ENCODE data around the gene TIAM2. TPM values are rescaled to one million over a fixed set of nuclear protein-coding genes. Genes with fewer than 3 reads are reported as not detected.

The TIAM2 gene
- total RNA-seq, 8 experiments from 2014 or later = 5.2 to 34.7 (median 10.7) TPM

GRCh38 chr6:155143029-155143577 is 148.0 kb downstream of the TIAM2 start:
- in situ Hi-C loops (cut with MboI; ENCODE audit: low pct_unique_long_range_greater_than_20kb in 2 of 9, low sequenced_read_pairs in 9 of 9, unreplicated experiment in 9 of 9) = no loop called here
- 4 to 57% (median 28%) methylated on average over 1 to 4 of the region's 4 CpGs; no CpG with 5 or more reads in 1 of the 10 experiments for WGBS, 10 experiments
- Histone ChIP-seq H3K27ac (no peak overlapping the region), H3K4me3 (no peak overlapping the region), H3K4me1 (replicated peaks in 1 of 2) (peaks cover 33 to 37% of the 10 kb centered on the region in 2 donors)
- peak in 3 of 8 experiments; percentile 32 to 36 (median 34) for ATAC-seq (replicated peaks in 6 of 8)

GRCh38 chr6:155143578-155144106 is 148.5 kb downstream of the TIAM2 start:
- 57 to 100% (median 89%) methylated on average over 1 to 7 of the region's 7 CpGs; no CpG with 5 or more reads in 1 of the 10 experiments for WGBS, 10 experiments
- Histone ChIP-seq H3K4me1 (replicated peaks in 1 of 2) (peaks cover 33 to 37% of the 10 kb centered on the region in 2 donors), H3K27ac (no peak overlapping the region), H3K4me3 (no peak overlapping the region)
- in situ Hi-C loops (cut with MboI; ENCODE audit: low pct_unique_long_range_greater_than_20kb in 2 of 9, low sequenced_read_pairs in 9 of 9, unreplicated experiment in 9 of 9) = no loop called here
- ATAC-seq (replicated peaks in 6 of 8) = peak in 2 of 8 experiments; percentile 15 to 21

GRCh38 chr6:155146205-155146604 is 151.1 kb downstream of the TIAM2 start:
- Histone ChIP-seq H3K4me1 (replicated peaks in 1 of 2) (peaks cover 23 to 25% of the 10 kb centered on the region in 2 donors), H3K27ac (no peak overlapping the region), H3K4me3 (no peak overlapping the region)
- in situ Hi-C loops (cut with MboI; ENCODE audit: low pct_unique_long_range_greater_than_20kb in 2 of 9, low sequenced_read_pairs in 9 of 9, unreplicated experiment in 9 of 9) = no loop called here
- no peak for ATAC-seq (replicated peaks in 6 of 8)
- WGBS, 10 experiments = 88 to 100% (median 94%) methylated on average over 1 to 4 of the region's 4 CpGs; no CpG with 5 or more reads in 3 of the 10 experiments

- in situ Hi-C loops (cut with MboI; ENCODE audit: low pct_unique_long_range_greater_than_20kb in 2 of 9, low sequenced_read_pairs in 9 of 9, unreplicated experiment in 9 of 9) = no loop called here
- H3K27ac ChIP-seq = no peak overlapping the region
- WGBS, 10 experiments = 7 to 97% (median 89%) methylated on average over 2 to 7 of the region's 7 CpGs; no CpG with 5 or more reads in 2 of the 10 experiments
- H3K4me3 ChIP-seq = no peak overlapping the region
- peaks cover 6% of the 10 kb centered on the region in 2 donors for H3K4me1 ChIP-seq (replicated peaks in 1 of 2)
- no peak for ATAC-seq (replicated peaks in 6 of 8)
These were observed 153.0 kb downstream of the TIAM2 start for GRCh38 chr6:155147958-155148663.

- Histone ChIP-seq H3K4me1 (replicated peaks in 1 of 2) (peaks cover 12% of the 10 kb centered on the region in 2 donors), H3K27ac (no peak overlapping the region), H3K4me3 (no peak overlapping the region)
- 86 to 100% (median 91%) methylated on average over 1 to 9 of the region's 9 CpGs for WGBS, 10 experiments
- in situ Hi-C loops (cut with MboI; ENCODE audit: low pct_unique_long_range_greater_than_20kb in 2 of 9, low sequenced_read_pairs in 9 of 9, unreplicated experiment in 9 of 9) = loop anchor here in 3 of 9 experiments (25.0 kb wide), 1 partner anchor 214 kb away; no protein-coding TSS in a partner anchor
- no peak for ATAC-seq (replicated peaks in 6 of 8)
These were observed 156.0 kb downstream of the TIAM2 start for GRCh38 chr6:155150967-155151671.

GRCh38 chr6:155152211-155153076 is 157.3 kb downstream of the TIAM2 start:
- peak in 2 of 8 experiments; percentile 28 to 48 for ATAC-seq (replicated peaks in 6 of 8)
- WGBS, 10 experiments = 60 to 86% (median 80%) methylated on average over 1 to 8 of the region's 11 CpGs; no CpG with 5 or more reads in 5 of the 10 experiments
- peaks cover 12% of the 10 kb centered on the region in 2 donors for H3K4me1 ChIP-seq (replicated peaks in 1 of 2)
- H3K4me3 ChIP-seq = no peak overlapping the region
- in situ Hi-C loops (cut with MboI; ENCODE audit: low pct_unique_long_range_greater_than_20kb in 2 of 9, low sequenced_read_pairs in 9 of 9, unreplicated experiment in 9 of 9) = loop anchor here in 3 of 9 experiments (25.0 kb wide), 1 partner anchor 215 kb away; no protein-coding TSS in a partner anchor
- no peak overlapping the region for H3K27ac ChIP-seq

- Histone ChIP-seq H3K4me1 (replicated peaks in 1 of 2) (peaks cover 6 to 8% of the 10 kb centered on the region in 2 donors), H3K27ac (peak overlapping the region in 1 of 2 donors; percentile 5), H3K4me3 (no peak overlapping the region)
- in situ Hi-C loops (cut with MboI; ENCODE audit: low pct_unique_long_range_greater_than_20kb in 2 of 9, low sequenced_read_pairs in 9 of 9, unreplicated experiment in 9 of 9) = loop anchor here in 3 of 9 experiments (25.0 kb wide), 1 partner anchor 217 kb away; no protein-coding TSS in a partner anchor
- WGBS, 10 experiments = 3 to 86% (median 67%) methylated on average over 1 to 11 of the region's 11 CpGs; no CpG with 5 or more reads in 1 of the 10 experiments
- ATAC-seq (replicated peaks in 6 of 8) = peak; percentile 83 to 91 (median 86)
These were observed 159.2 kb downstream of the TIAM2 start for GRCh38 chr6:155154158-155154830.

- Histone ChIP-seq H3K4me1 (replicated peaks in 1 of 2) (peaks cover 6 to 8% of the 10 kb centered on the region in 2 donors), H3K4me3 (no peak overlapping the region), H3K27ac (no peak overlapping the region)
- in situ Hi-C loops (cut with MboI; ENCODE audit: low pct_unique_long_range_greater_than_20kb in 2 of 9, low sequenced_read_pairs in 9 of 9, unreplicated experiment in 9 of 9) = loop anchor here in 3 of 9 experiments (25.0 kb wide), 1 partner anchor 219 kb away; no protein-coding TSS in a partner anchor
- ATAC-seq (replicated peaks in 6 of 8) = no peak
- 83 to 100% (median 94%) methylated on average over 1 to 6 of the region's 10 CpGs; no CpG with 5 or more reads in 3 of the 10 experiments for WGBS, 10 experiments
These were observed 160.8 kb downstream of the TIAM2 start for GRCh38 chr6:155155787-155156447.

GRCh38 chr6:155157101-155157500 is 162.0 kb downstream of the TIAM2 start:
- in situ Hi-C loops (cut with MboI; ENCODE audit: low pct_unique_long_range_greater_than_20kb in 2 of 9, low sequenced_read_pairs in 9 of 9, unreplicated experiment in 9 of 9) = loop anchor here in 3 of 9 experiments (25.0 kb wide), 1 partner anchor 220 kb away; no protein-coding TSS in a partner anchor
- peaks cover 6 to 8% of the 10 kb centered on the region in 2 donors for H3K4me1 ChIP-seq (replicated peaks in 1 of 2)
- H3K27ac ChIP-seq = no peak overlapping the region
- no peak overlapping the region for H3K4me3 ChIP-seq
- no peak for ATAC-seq (replicated peaks in 6 of 8)
- 67 to 100% (median 91%) methylated on average over 1 to 4 of the region's 6 CpGs for WGBS, 10 experiments

- peak in 3 of 8 experiments; percentile 4 to 59 (median 38) for ATAC-seq (replicated peaks in 6 of 8)
- in situ Hi-C loops (cut with MboI; ENCODE audit: low pct_unique_long_range_greater_than_20kb in 2 of 9, low sequenced_read_pairs in 9 of 9, unreplicated experiment in 9 of 9) = loop anchor here in 3 of 9 experiments (25.0 kb wide), 1 partner anchor 221 kb away; no protein-coding TSS in a partner anchor
- Histone ChIP-seq H3K4me3 (no peak overlapping the region), H3K4me1 (replicated peaks in 1 of 2) (peaks cover 6 to 8% of the 10 kb centered on the region in 2 donors), H3K27ac (no peak overlapping the region)
- 0 to 100% (median 89%) methylated on average over 1 to 5 of the region's 5 CpGs for WGBS, 10 experiments
These were observed 163.1 kb downstream of the TIAM2 start for GRCh38 chr6:155158030-155158843.

All from motor neuron (in vitro differentiated cells).